Heart right ventricle (tissue), 16 donors: ENCODE data around the gene EXD3. TPM values are rescaled to one million over a fixed set of nuclear protein-coding genes. Genes with fewer than 3 reads are reported as not detected.

ENCODE experiments used
- ATAC-seq, 8 donors: fragments of 200-7000 bp; cut with Tn5 transposase; one replicate each; pipeline ENCODE4 v1.9.1; 2020; ENCODE audit warnings: mild to moderate bottlenecking in 8 of 8, moderate library complexity in 8 of 8, moderate number of reproducible peaks in 1 of 8
- DNase-seq, 2 donors: peaks; one replicate each; pipeline ENCODE4 v3.0.0-alpha.2; 2020
- H3K27ac ChIP-seq, 10 donors: fragments of 200-600 bp; sonication (generic) in 2 of 10; one replicate each; pipeline versions ENCODE4 v1.5.0 to v1.8.0; 2020 to 2022; ENCODE audit warnings: mild to moderate bottlenecking in 3 of 10
- H3K27me3 ChIP-seq, 7 donors: fragments of 200-600 bp; one replicate each; pipeline ENCODE4 v1.8.0; 2021 to 2022; ENCODE audit warnings: mild to moderate bottlenecking in 2 of 7
- H3K36me3 ChIP-seq, 9 donors: fragments of 200-600 bp; sonication (generic) in 1 of 9; one replicate each; pipeline versions ENCODE4 v1.5.0 to v1.8.0; 2020 to 2022; ENCODE audit warnings: mild to moderate bottlenecking in 2 of 9
- H3K4me1 ChIP-seq, 9 donors: fragments of 200-600 bp; sonication (generic) in 1 of 9; one replicate each; pipeline versions ENCODE4 v1.5.0 to v1.8.0; 2020 to 2022; ENCODE audit warnings: mild to moderate bottlenecking in 4 of 9
- H3K4me3 ChIP-seq, 10 donors: fragments of 200-600 bp; sonication (generic) in 2 of 10; one replicate each; pipeline versions ENCODE4 v1.5.0 to v1.8.0; 2020 to 2022; ENCODE audit warnings: mild to moderate bottlenecking in 7 of 10, moderate library complexity in 2 of 10
- H3K9me3 ChIP-seq, 11 donors: fragments of 200-600 bp in 10 of 11; sonication (generic) in 2 of 11; one replicate each; pipeline versions ENCODE4 v1.5.0 to v1.8.0; 2013 to 2022; ENCODE audit warnings: mild to moderate bottlenecking in 2 of 11, control low read depth in 1 of 11, moderate library complexity in 1 of 11
- CTCF ChIP-seq, 9 donors: fragments of 200-600 bp; sonication (generic) in 2 of 9; IDR thresholded peaks; one replicate each; pipeline versions ENCODE4 v1.5.0 to v1.8.0; 2021 to 2022; ENCODE audit warnings: antibody characterized with exemption in 9 of 9, mild to moderate bottlenecking in 5 of 9, moderate library complexity in 1 of 9
- WGBS, 2 donors: extraction: QIAGEN DNeasy Blood & Tissue Kit; methylation state at CpG; one replicate each; pipeline ENCODE4 v1.1.7; 2013; ENCODE audit warnings: inconsistent platforms in 1 of 2; 5-methylcytosine and 5-hydroxymethylcytosine counted together
- intact Hi-C, 10 donors: fragments of 100-400 bp; cut with DNase I; formaldehyde crosslinking; loops; one replicate each; pipeline versions ENCODE4 v1.11.1 to v1.14.2; 2022
- polyA plus RNA-seq, 2 donors: library from polyadenylated mRNA; stranded (reverse); fragments of 200-250 nt; gene quantifications; one replicate each; pipeline ENCODE4 v1.2.3, GENCODE V29; 2013
- total RNA-seq, 10 donors: library from RNA; stranded (reverse); fragmentation: NEBNext Ultra II Directional in 3 of 10; extraction: Animal tissue kit (Norgen Biotek cat#: 25700) in 3 of 10; gene quantifications; one replicate each; pipeline versions ENCODE4 v1.2.1 to v1.2.4, GENCODE V29; 2021 to 2023
- donor health status: Arrhythmogenic right ventricular cardiomyopathy.
- donor health status: ischemic (EF 13 %, LVEDD 7.1; RV severe dilation, severe dysfunction).
- donor health status: healthy with polysubstance abuse.
- donor health status: DM: no; HTN: yes; CAD: no.
- donor health status: DM: no; HTN: no; CAD: no.
- donor health status: ischemic (EF 25% LVEDD 6.9; RV normal size, moderate dysfunction).
- donor health status: ischemic (EF 25% LVEDD 5.7; RV mildly dilated, moderate dysfunction).
- donor health status: healthy.
- donor health status: DM: yes; HTN: yes; CAD: no.
- donor health status: Ischemic cardiomyopathy.
- donor health status: ischemic (EF 35%, LVEDD 5.7; RV mildly dilated, moderate dysfunction).
- donor health status: nonischemic (EF 11% LVEDD 7.7; RV severe dilation, severe dysfunction).
- donor health status: DM: yes; HTN: yes; CAD: no.
- donor health status: PGD.
- donor health status: ischemic (EF 29% LVEDD 5.4; RV normal size, mild dysfunction).
- donor health status: nonischemic (EF 23%, LVEDD 6.1; RV moderate dilation, normal function).

EXD3 gene
- total and polyA plus RNA-seq, 12 donors = 5.8 to 33.0 (median 9.2) TPM

- ATAC-seq = no peak
- Histone ChIP-seq H3K9me3 (no peaks in the 10 kb centered on the region), H3K27me3 (peaks cover 0 to 14% (median 0%) of the 10 kb centered on the region in 7 donors), H3K36me3 (peaks cover 0 to 9% (median 0%) of the 10 kb centered on the region in 9 donors), H3K4me3 (no peak overlapping the region), H3K27ac (no peak overlapping the region), H3K4me1 (peaks cover 0 to 16% (median 0%) of the 10 kb centered on the region in 9 donors)
- TF ChIP-seq CTCF (IDR thresholded peaks at IDR 0.05) = no peak
- WGBS, 2 donors = 89 to 90% methylated on average over 23 of the region's 23 CpGs
- intact Hi-C loops = no loop called here
- DNase-seq = peak in 1 of 2 donors; percentile 2
These were observed 42.9 kb upstream of the EXD3 start for GRCh38 chr9:137465720-137466388.

- Histone ChIP-seq H3K9me3 (no peaks in the 10 kb centered on the region), H3K27me3 (peaks cover 0 to 14% (median 0%) of the 10 kb centered on the region in 7 donors), H3K4me1 (peaks cover 0 to 16% (median 0%) of the 10 kb centered on the region in 9 donors), H3K36me3 (peaks cover 0 to 9% (median 0%) of the 10 kb centered on the region in 9 donors), H3K27ac (no peak overlapping the region), H3K4me3 (no peak overlapping the region)
- 92% methylated on average over 23 of the region's 23 CpGs for WGBS, 2 donors
- TF ChIP-seq CTCF (IDR thresholded peaks at IDR 0.05) = no peak
- intact Hi-C loops = no loop called here
- DNase-seq = peak in 1 of 2 donors; percentile 3
- no peak for ATAC-seq
These were observed 42.2 kb upstream of the EXD3 start for GRCh38 chr9:137465000-137465719.

GRCh38 chr9:137464291-137464999 is 41.5 kb upstream of the EXD3 start:
- DNase-seq (peak in 1 of 2 donors; percentile 2), ATAC-seq (no peak)
- 92 to 95% methylated on average over 28 of the region's 28 CpGs for WGBS, 2 donors
- peaks cover 3 to 22% (median 6%) of the 10 kb centered on the region in 9 donors for H3K4me1 ChIP-seq
- H3K4me3 ChIP-seq = no peak overlapping the region
- peaks cover 0 to 9% (median 0%) of the 10 kb centered on the region in 9 donors for H3K36me3 ChIP-seq
- intact Hi-C loops = no loop called here
- H3K27me3 ChIP-seq = peaks cover 0 to 14% (median 0%) of the 10 kb centered on the region in 7 donors
- TF ChIP-seq CTCF (IDR thresholded peaks at IDR 0.05) = no peak
- H3K27ac ChIP-seq = no peak overlapping the region
- H3K9me3 ChIP-seq = no peaks in the 10 kb centered on the region

- no peak for ATAC-seq
- intact Hi-C loops = no loop called here
These were observed 40.9 kb upstream of the EXD3 start for GRCh38 chr9:137463931-137464290.

More at GRCh38 chr9:137463931-137464290, 40.9 kb upstream of the EXD3 start:
- H3K27ac ChIP-seq = no peak overlapping the region
- H3K4me1 ChIP-seq = peaks cover 4 to 24% (median 7%) of the 10 kb centered on the region in 9 donors
- H3K4me3 ChIP-seq = no peak overlapping the region
- H3K9me3 ChIP-seq = no peaks in the 10 kb centered on the region
- DNase-seq = peak in 1 of 2 donors; percentile 2
- H3K36me3 ChIP-seq = peaks cover 0 to 9% (median 0%) of the 10 kb centered on the region in 9 donors
- 96 to 97% methylated on average over 18 of the region's 18 CpGs for WGBS, 2 donors
- H3K27me3 ChIP-seq = peaks cover 0 to 14% (median 0%) of the 10 kb centered on the region in 7 donors
- TF ChIP-seq CTCF (IDR thresholded peaks at IDR 0.05) = no peak
